WTC11 (cell line): ENCODE measurements around the gene LOXL1. TPM values are rescaled to one million over a fixed set of nuclear protein-coding genes. Genes with fewer than 3 reads are reported as not detected.

Source experiments
- ATAC-seq: fragments of 200-7000 bp; cut with Tn5 transposase; 2 replicates; pipeline ENCODE4 v1.10.0; 2021; ENCODE audit warnings: mild to moderate bottlenecking, moderate library complexity
- CTCF ChIA-PET: fragments of 300-600 bp; sonication (Branson Sonifier 250); formaldehyde crosslinking; loops from one replicate; lab custom pipeline; 2021; ENCODE audit warnings: antibody characterized with exemption; lab: Charles Lee
- POLR2A ChIA-PET: fragments of 350-600 bp; sonication (Branson Sonifier 250); formaldehyde crosslinking; loops from one replicate; lab custom pipeline; 2021; ENCODE audit warnings: antibody characterized with exemption; lab: Charles Lee
- DNase-seq: peaks from one replicate; pipeline ENCODE4 v3.0.0; 2021; ENCODE audit warnings: low spot score
- H3K27ac Mint-ChIP-seq: 2 replicates; pipeline ENCODE4 v1.8.0; 2021; ENCODE audit warnings: mixed read lengths
- H3K27me3 Mint-ChIP-seq: 2 replicates; pipeline ENCODE4 v1.8.0; 2021; ENCODE audit warnings: low read depth, mild to moderate bottlenecking, moderate library complexity, mixed read lengths
- H3K36me3 Mint-ChIP-seq: 2 replicates; pipeline ENCODE4 v1.8.0; 2021; ENCODE audit warnings: mixed read lengths
- H3K4me1 Mint-ChIP-seq: 2 replicates; pipeline ENCODE4 v1.8.0; 2022; ENCODE audit warnings: mixed read lengths
- H3K4me3 Mint-ChIP-seq: 2 replicates; pipeline ENCODE4 v1.8.0; 2021; ENCODE audit warnings: mild to moderate bottlenecking, moderate library complexity, mixed read lengths
- H3K9me3 Mint-ChIP-seq: 2 replicates; pipeline ENCODE4 v1.8.0; 2021; ENCODE audit warnings: mixed read lengths
- CREM ChIP-seq: sonication (generic); formaldehyde crosslinking; IDR thresholded peaks from 2 replicates; pipeline ENCODE4 v1.8.1; 2022; ENCODE audit warnings: mild to moderate bottlenecking, missing genetic modification reagents, moderate library complexity
- ETV6 ChIP-seq: sonication (generic); formaldehyde crosslinking; IDR thresholded peaks from 2 replicates; pipeline ENCODE4 v1.8.1; 2022; ENCODE audit warnings: mild to moderate bottlenecking, missing genetic modification reagents
- FOXP1 ChIP-seq: sonication (generic); formaldehyde crosslinking; IDR thresholded peaks from 2 replicates; pipeline ENCODE4 v1.8.0; 2022; ENCODE audit warnings: missing genetic modification reagents, mild to moderate bottlenecking, moderate library complexity, borderline replicate concordance
- NR1H2 ChIP-seq: sonication (generic); formaldehyde crosslinking; IDR thresholded peaks from 2 replicates; pipeline ENCODE4 v1.9.0; 2021; ENCODE audit warnings: mild to moderate bottlenecking, moderate library complexity, missing genetic modification reagents
- OVOL2 ChIP-seq: fragments of 250-450 bp; sonication (Bioruptor Pico); IDR thresholded peaks from 2 replicates; pipeline ENCODE4 v1.9.0; 2021; ENCODE audit warnings: mild to moderate bottlenecking, borderline replicate concordance
- TEAD1 ChIP-seq: sonication (generic); formaldehyde crosslinking; IDR thresholded peaks from 2 replicates; pipeline ENCODE4 v1.8.0; 2022; ENCODE audit warnings: mild to moderate bottlenecking, missing genetic modification reagents
- ZBTB21 ChIP-seq: sonication (generic); formaldehyde crosslinking; IDR thresholded peaks from 2 replicates; pipeline ENCODE4 v1.8.1; 2023; ENCODE audit warnings: mild to moderate bottlenecking, missing genetic modification reagents, borderline replicate concordance
- ZNF416 ChIP-seq: fragments of 250-450 bp; sonication (Bioruptor Pico); IDR thresholded peaks from 2 replicates; pipeline ENCODE4 v1.9.0; 2021; ENCODE audit warnings: mild to moderate bottlenecking, inconsistent platforms
- total RNA-seq: library from RNA; stranded (reverse); gene quantifications from 3 replicates; pipeline ENCODE4 v1.2.3, GENCODE V29; 2021
- TF ChIP-seq, protein P1 (sequence below): fragments of 250-450 bp; sonication (Bioruptor Pico); IDR thresholded peaks from 2 replicates; pipeline ENCODE4 v1.8.0; 2021; ENCODE audit warnings: mild to moderate bottlenecking
- TF ChIP-seq, protein P2 (sequence below): fragments of 250-450 bp; sonication (Bioruptor Pico); conservative IDR thresholded peaks from 2 replicates; pipeline ENCODE4 v1.9.0; 2021; ENCODE audit warnings: mild to moderate bottlenecking
- TF ChIP-seq, protein P3 (sequence below): sonication (generic); formaldehyde crosslinking; IDR thresholded peaks from 2 replicates; pipeline ENCODE4 v1.8.0; 2022; ENCODE audit warnings: mild to moderate bottlenecking, missing genetic modification reagents
- TF ChIP-seq, protein P4 (sequence below): sonication (generic); formaldehyde crosslinking; IDR thresholded peaks from 2 replicates; pipeline ENCODE4 v1.8.0; 2022; ENCODE audit warnings: missing genetic modification reagents

The LOXL1 gene
- total RNA-seq, 1 experiment from 2014 or later, result 10.6 TPM

DNA sequence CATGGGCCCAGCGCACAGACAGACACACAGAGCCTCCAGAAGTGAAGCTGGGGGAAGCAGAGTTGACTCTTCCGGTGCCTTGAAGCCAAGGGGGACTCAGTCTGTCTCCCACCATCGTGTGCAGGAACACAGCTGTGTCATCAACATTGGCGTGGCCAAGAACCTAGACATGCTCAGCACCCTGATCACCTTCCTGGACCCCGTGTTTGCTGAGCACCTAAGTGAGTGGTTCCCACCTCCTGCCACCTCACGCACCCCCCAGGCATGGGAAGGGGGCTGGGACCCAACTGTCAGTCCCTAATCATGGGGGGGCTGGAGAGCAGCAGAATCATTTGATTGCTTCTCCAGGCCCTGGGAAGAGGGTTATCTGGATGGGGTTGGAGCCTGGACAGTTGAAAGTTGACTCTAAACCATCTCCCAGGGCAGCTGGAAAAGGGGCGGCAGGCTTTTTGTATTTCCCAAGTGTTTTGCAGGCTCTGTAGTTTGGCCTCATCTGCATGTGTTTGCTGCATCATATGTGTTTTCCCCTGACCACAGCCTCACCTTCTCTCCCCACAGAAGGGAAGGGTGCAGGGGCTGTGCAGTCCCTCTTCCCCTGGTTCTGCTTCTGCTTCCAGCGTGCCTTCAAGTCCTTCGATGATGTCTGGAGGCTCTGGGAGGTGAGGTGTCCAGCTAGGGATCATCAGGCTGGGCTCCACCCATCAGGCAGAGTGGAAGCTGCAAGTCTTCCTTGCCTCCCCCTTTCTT, 40.1 kb upstream of the LOXL1 start (continued):
- TF ChIP-seq, protein P1, sequence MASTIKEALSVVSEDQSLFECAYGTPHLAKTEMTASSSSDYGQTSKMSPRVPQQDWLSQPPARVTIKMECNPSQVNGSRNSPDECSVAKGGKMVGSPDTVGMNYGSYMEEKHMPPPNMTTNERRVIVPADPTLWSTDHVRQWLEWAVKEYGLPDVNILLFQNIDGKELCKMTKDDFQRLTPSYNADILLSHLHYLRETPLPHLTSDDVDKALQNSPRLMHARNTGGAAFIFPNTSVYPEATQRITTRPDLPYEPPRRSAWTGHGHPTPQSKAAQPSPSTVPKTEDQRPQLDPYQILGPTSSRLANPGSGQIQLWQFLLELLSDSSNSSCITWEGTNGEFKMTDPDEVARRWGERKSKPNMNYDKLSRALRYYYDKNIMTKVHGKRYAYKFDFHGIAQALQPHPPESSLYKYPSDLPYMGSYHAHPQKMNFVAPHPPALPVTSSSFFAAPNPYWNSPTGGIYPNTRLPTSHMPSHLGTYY, result no peak
- no peak for TF ChIP-seq FOXP1
- TF ChIP-seq, protein P2, sequence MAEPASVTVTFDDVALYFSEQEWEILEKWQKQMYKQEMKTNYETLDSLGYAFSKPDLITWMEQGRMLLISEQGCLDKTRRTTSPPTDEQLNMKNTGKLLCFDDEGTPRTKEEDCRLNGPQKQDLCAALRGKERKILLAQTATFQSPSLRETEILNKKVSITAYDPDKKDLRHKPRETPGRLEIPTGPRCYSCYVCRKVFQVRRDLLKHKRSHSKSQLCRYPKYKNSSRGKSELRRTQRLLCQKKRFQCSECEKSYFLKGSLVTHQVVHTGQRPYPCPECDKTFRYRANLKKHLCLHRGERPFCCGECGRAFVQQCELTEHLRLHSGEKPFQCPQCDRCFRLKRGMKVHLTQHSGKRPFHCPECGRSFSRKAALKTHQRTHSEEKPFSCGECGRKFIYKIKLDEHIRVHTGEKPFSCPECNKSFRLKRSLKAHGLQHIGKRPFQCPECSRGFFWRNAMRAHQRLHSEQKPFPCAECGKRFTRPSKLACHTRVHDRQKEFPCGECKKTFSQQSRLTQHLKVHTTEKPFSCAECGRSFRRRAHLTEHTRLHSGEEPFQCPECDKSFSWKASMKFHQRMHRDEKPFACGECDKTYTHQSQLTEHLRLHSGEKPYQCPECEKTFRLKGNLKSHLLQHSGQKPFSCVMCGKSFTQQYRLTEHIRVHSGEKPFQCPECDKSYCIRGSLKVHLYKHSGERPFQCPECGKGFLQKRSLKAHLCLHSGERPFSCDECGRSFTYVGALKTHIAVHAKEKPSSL, result no peak

DNA sequence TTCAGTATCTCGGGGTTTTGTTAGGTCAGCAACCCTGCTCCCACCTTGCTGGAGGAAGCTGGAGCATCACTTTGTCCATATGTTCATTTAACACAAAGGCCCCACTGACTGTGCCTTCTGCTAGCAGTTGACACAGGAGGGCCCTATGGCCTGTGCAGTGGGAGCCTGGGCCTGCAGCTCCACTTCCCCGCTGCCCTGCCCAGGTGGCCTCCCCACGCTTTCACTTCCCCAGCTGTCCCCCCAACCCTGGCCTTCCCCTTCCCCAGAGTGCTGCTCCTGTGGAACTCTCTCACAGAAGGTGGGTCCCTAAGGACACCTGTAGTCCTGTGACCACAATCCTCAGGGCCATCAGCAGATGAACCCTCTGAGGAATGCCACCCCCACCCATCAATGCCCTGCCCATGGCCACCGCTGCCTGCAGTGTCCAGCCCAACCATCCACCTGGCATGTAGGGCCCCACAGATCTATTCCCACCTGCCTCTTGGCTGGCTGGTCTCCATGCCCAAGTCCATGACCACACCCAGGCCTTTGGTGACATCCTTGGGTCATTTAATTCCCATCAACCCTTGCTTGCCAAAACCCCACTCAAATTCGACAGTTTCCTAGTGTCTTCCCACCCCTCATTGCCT, 39.4 kb upstream of the LOXL1 start:
- CTCF ChIA-PET, result interaction anchor here (1.0 to 3.8 kb wide), 3 partner anchors 13 to 182 kb away, joined by 3 to 13 read pairs (median 3); no protein-coding TSS in a partner anchor
- Mint-ChIP-seq H3K36me3 (no peaks in the 10 kb centered on the region), H3K27me3 (peaks cover 1% of the 10 kb centered on the region; the same call in 1 of the 2 replicates)

More for the DNA sequence above, 39.4 kb upstream of the LOXL1 start:
- POLR2A ChIA-PET, result no interaction called here
- Mint-ChIP-seq H3K9me3 (no peaks in the 10 kb centered on the region), H3K4me1 (0 out of 2 replicates have a peak, but pooled peaks cover 3% of the 10 kb centered on the region), H3K4me3 (no peak overlapping the region), H3K27ac (no peak overlapping the region)
- DNase-seq, result no peak
- no peak for ATAC-seq
- TF ChIP-seq NR1H2 (CRISPR knock-in tag), result no peak
- TF ChIP-seq, protein P3, sequence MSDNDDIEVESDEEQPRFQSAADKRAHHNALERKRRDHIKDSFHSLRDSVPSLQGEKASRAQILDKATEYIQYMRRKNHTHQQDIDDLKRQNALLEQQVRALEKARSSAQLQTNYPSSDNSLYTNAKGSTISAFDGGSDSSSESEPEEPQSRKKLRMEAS, result no peak
- no peak for TF ChIP-seq ZNF416 (CRISPR knock-in tag)
- TF ChIP-seq, protein P4, sequence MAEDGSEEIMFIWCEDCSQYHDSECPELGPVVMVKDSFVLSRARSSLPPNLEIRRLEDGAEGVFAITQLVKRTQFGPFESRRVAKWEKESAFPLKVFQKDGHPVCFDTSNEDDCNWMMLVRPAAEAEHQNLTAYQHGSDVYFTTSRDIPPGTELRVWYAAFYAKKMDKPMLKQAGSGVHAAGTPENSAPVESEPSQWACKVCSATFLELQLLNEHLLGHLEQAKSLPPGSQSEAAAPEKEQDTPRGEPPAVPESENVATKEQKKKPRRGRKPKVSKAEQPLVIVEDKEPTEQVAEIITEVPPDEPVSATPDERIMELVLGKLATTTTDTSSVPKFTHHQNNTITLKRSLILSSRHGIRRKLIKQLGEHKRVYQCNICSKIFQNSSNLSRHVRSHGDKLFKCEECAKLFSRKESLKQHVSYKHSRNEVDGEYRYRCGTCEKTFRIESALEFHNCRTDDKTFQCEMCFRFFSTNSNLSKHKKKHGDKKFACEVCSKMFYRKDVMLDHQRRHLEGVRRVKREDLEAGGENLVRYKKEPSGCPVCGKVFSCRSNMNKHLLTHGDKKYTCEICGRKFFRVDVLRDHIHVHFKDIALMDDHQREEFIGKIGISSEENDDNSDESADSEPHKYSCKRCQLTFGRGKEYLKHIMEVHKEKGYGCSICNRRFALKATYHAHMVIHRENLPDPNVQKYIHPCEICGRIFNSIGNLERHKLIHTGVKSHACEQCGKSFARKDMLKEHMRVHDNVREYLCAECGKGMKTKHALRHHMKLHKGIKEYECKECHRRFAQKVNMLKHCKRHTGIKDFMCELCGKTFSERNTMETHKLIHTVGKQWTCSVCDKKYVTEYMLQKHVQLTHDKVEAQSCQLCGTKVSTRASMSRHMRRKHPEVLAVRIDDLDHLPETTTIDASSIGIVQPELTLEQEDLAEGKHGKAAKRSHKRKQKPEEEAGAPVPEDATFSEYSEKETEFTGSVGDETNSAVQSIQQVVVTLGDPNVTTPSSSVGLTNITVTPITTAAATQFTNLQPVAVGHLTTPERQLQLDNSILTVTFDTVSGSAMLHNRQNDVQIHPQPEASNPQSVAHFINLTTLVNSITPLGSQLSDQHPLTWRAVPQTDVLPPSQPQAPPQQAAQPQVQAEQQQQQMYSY, result no peak
- TF ChIP-seq ZBTB21 (CRISPR knock-in tag), result no peak
- no peak for TF ChIP-seq CREM
- TF ChIP-seq TEAD1 (CRISPR knock-in tag), result no peak
- no peak for TF ChIP-seq OVOL2 (CRISPR knock-in tag)
- TF ChIP-seq ETV6 (CRISPR knock-in tag), result no peak
- TF ChIP-seq, protein P2, result no peak
- TF ChIP-seq, all 79 proteins: peak for 0
